Endodermal cell (in vitro differentiated cells): ENCODE measurements around the gene MPHOSPH6. TPM values are rescaled to one million over a fixed set of nuclear protein-coding genes. Genes with fewer than 3 reads are reported as not detected.

ENCODE experiments used
- DNase-seq: peaks from one replicate; pipeline ENCODE4 v3.0.0-alpha.2; 2017
- H3K27ac ChIP-seq: 2 replicates; pipeline ENCODE4 v1.5.1; 2013; ENCODE audit warnings: mild to moderate bottlenecking, low read depth, low read length, moderate library complexity
- H3K27me3 ChIP-seq: 2 replicates; pipeline ENCODE4 v1.6.1; 2013; ENCODE audit warnings: mild to moderate bottlenecking, low read length, moderate library complexity; ENCODE audit not compliant: insufficient read depth, control insufficient read depth, poor library complexity, severe bottlenecking
- H3K36me3 ChIP-seq: 2 replicates; pipeline ENCODE4 v1.7.0; 2013; ENCODE audit warnings: mild to moderate bottlenecking, low read length, moderate library complexity; ENCODE audit not compliant: control insufficient read depth, insufficient read depth
- H3K4me1 ChIP-seq: one replicate; pipeline ENCODE4 v1.7.0; 2013; ENCODE audit warnings: low read length; ENCODE audit not compliant: control insufficient read depth, insufficient read depth
- H3K4me3 ChIP-seq: 2 replicates; pipeline ENCODE4 v1.5.1; 2013; ENCODE audit warnings: mild to moderate bottlenecking, low read length, moderate library complexity
- H3K9ac ChIP-seq: 2 replicates; pipeline ENCODE4 v1.6.1; 2013; ENCODE audit warnings: mild to moderate bottlenecking, low read length, moderate library complexity; ENCODE audit not compliant: poor library complexity, severe bottlenecking; ENCODE audit errors: extremely low read depth
- H3K9me3 ChIP-seq: 2 replicates; pipeline ENCODE4 v1.6.1; 2013; ENCODE audit warnings: mild to moderate bottlenecking, low read length, moderate library complexity; ENCODE audit not compliant: control insufficient read depth
- H3K27ac Mint-ChIP-seq: 2 replicates; pipeline ENCODE4 v1.8.0; 2020; ENCODE audit warnings: mixed read lengths
- H3K27me3 Mint-ChIP-seq: 2 replicates; pipeline ENCODE4 v1.8.0; 2021; ENCODE audit warnings: mild to moderate bottlenecking, mixed read lengths; ENCODE audit not compliant: insufficient read depth
- H3K36me3 Mint-ChIP-seq: 2 replicates; pipeline ENCODE4 v1.8.0; 2020; ENCODE audit warnings: low read depth, mixed read lengths
- H3K4me1 Mint-ChIP-seq: 2 replicates; pipeline ENCODE4 v1.8.0; 2020; ENCODE audit warnings: mixed read lengths
- H3K4me3 Mint-ChIP-seq: 2 replicates; pipeline ENCODE4 v1.8.0; 2020; ENCODE audit warnings: mild to moderate bottlenecking, moderate library complexity, mixed read lengths
- H3K9me3 Mint-ChIP-seq: 2 replicates; pipeline ENCODE4 v1.8.0; 2020; ENCODE audit warnings: mild to moderate bottlenecking, mixed read lengths
- CTCF ChIP-seq: fragments of 200-600 bp; sonication (generic); conservative IDR thresholded peaks from 2 replicates; pipeline ENCODE4 v1.5.0; 2021; ENCODE audit warnings: antibody characterized with exemption, mild to moderate bottlenecking
- WGBS, 2 experiments: methylation state at CpG; one replicate each; pipeline versions ENCODE4 v1.1.5 to v1.1.7; 2013; ENCODE audit warnings: missing lambda C conversion rate in 2 of 2, mixed read lengths in 1 of 2; ENCODE audit not compliant: insufficient coverage in 1 of 2, insufficient read length in 1 of 2; 5-methylcytosine and 5-hydroxymethylcytosine counted together
- total RNA-seq, 2 donors: library from RNA; stranded (reverse); fragmentation: NEBNext Ultra II Directional in 1 of 2; extraction: Animal tissue kit (Norgen Biotek cat#: 25700) in 1 of 2; gene quantifications; 2 replicates in 1 of 2; 3 replicates in 1 of 2; pipeline ENCODE4 v1.2.1, GENCODE V29; 2021

MPHOSPH6 gene
- total RNA-seq, 2 donors from 2014 or later: 38.6 to 39.1 TPM

- DNase-seq: no peak
- Mint-ChIP-seq H3K27me3 (no peaks in the 10 kb centered on the region), H3K9me3 (peaks cover 9% of the 10 kb centered on the region), H3K4me1 (peaks cover 12% of the 10 kb centered on the region), H3K27ac (no peak overlapping the region), H3K36me3 (peaks cover 64% of the 10 kb centered on the region), H3K4me3 (no peak overlapping the region)
- H3K9ac ChIP-seq: no peak overlapping the region
- peaks cover 81% of the 10 kb centered on the region for H3K36me3 ChIP-seq
- H3K27ac ChIP-seq: no peak overlapping the region
- H3K27me3 ChIP-seq: no peaks in the 10 kb centered on the region
- no CpG with 5 or more reads among the region's 2 CpGs for WGBS, 2 experiments
- TF ChIP-seq CTCF: no peak
- peaks cover 7% of the 10 kb centered on the region for H3K4me1 ChIP-seq
- no peak overlapping the region for H3K4me3 ChIP-seq
- H3K9me3 ChIP-seq: peaks cover 7% of the 10 kb centered on the region
These were observed 20.5 kb downstream of the MPHOSPH6 start for GRCh38 chr16:82149536-82149935.

GRCh38 chr16:82147546-82147945, 22.5 kb downstream of the MPHOSPH6 start:
- no peak overlapping the region for H3K9ac ChIP-seq
- H3K36me3 Mint-ChIP-seq: peaks cover 51% of the 10 kb centered on the region
- H3K27me3 ChIP-seq: no peaks in the 10 kb centered on the region
- H3K4me1 Mint-ChIP-seq: peaks cover 3% of the 10 kb centered on the region
- H3K36me3 ChIP-seq: peaks cover 64% of the 10 kb centered on the region
- H3K27ac Mint-ChIP-seq: no peak overlapping the region
- H3K9me3 ChIP-seq: peaks cover 6% of the 10 kb centered on the region
- no peak for TF ChIP-seq CTCF
- peaks cover 6% of the 10 kb centered on the region for H3K4me1 ChIP-seq
- H3K9me3 Mint-ChIP-seq: peaks cover 10% of the 10 kb centered on the region
- no peak overlapping the region for H3K27ac ChIP-seq
- H3K4me3 Mint-ChIP-seq: no peak overlapping the region
- 96 to 100% methylated on average over 4 to 5 of the region's 5 CpGs for WGBS, 2 experiments
- no peak for DNase-seq
- H3K4me3 ChIP-seq: no peak overlapping the region
- no peaks in the 10 kb centered on the region for H3K27me3 Mint-ChIP-seq

GRCh38 chr16:82146957-82147356, 23.1 kb downstream of the MPHOSPH6 start:
- no peak for DNase-seq
- H3K9ac ChIP-seq: no peak overlapping the region
- H3K27me3 Mint-ChIP-seq: no peaks in the 10 kb centered on the region
- H3K27ac Mint-ChIP-seq: no peak overlapping the region
- H3K4me3 Mint-ChIP-seq: no peak overlapping the region
- H3K9me3 Mint-ChIP-seq: peaks cover 10% of the 10 kb centered on the region
- H3K4me3 ChIP-seq: no peak overlapping the region
- peaks cover 2% of the 10 kb centered on the region for H3K4me1 ChIP-seq
- H3K9me3 ChIP-seq: peaks cover 6% of the 10 kb centered on the region
- H3K36me3 Mint-ChIP-seq: peaks cover 51% of the 10 kb centered on the region
- H3K27ac ChIP-seq: no peak overlapping the region
- no peaks in the 10 kb centered on the region for H3K27me3 ChIP-seq
- TF ChIP-seq CTCF: no peak
- H3K36me3 ChIP-seq: peaks cover 62% of the 10 kb centered on the region
- 97 to 98% methylated on average over 5 of the region's 5 CpGs for WGBS, 2 experiments
- H3K4me1 Mint-ChIP-seq: no peaks in the 10 kb centered on the region
